Skeletal muscle tissue (tissue), 4 donors: ENCODE measurements around the gene ABLIM2. TPM values are rescaled to one million over a fixed set of nuclear protein-coding genes. Genes with fewer than 3 reads are reported as not detected.

Source experiments
- H3K27ac ChIP-seq: one replicate; pipeline ENCODE4 v1.7.0; 2013; ENCODE audit warnings: mild to moderate bottlenecking, low read depth, low read length, inconsistent platforms
- H3K27me3 ChIP-seq, 3 donors: one replicate each; pipeline ENCODE4 v1.7.0; 2013; ENCODE audit warnings: low read length in 3 of 3; ENCODE audit not compliant: control insufficient read depth in 3 of 3, insufficient read depth in 3 of 3
- H3K36me3 ChIP-seq, 3 donors: one replicate each; pipeline ENCODE4 v1.7.0; 2013; ENCODE audit warnings: low read length in 3 of 3; ENCODE audit not compliant: control insufficient read depth in 3 of 3, insufficient read depth in 3 of 3
- H3K4me1 ChIP-seq, 3 donors: one replicate each; pipeline ENCODE4 v1.7.0; 2013; ENCODE audit warnings: low read length in 3 of 3, mild to moderate bottlenecking in 3 of 3; ENCODE audit not compliant: control insufficient read depth in 3 of 3, insufficient read depth in 3 of 3
- H3K4me3 ChIP-seq, 3 donors: one replicate each; pipeline ENCODE4 v1.7.0; 2013; ENCODE audit warnings: low read length in 3 of 3
- H3K9ac ChIP-seq, 3 donors: one replicate each; pipeline ENCODE4 v1.7.0; 2013; ENCODE audit warnings: low read length in 3 of 3, mild to moderate bottlenecking in 3 of 3, moderate library complexity in 2 of 3, low read depth in 1 of 3
- H3K9me3 ChIP-seq, 3 donors: one replicate each; pipeline ENCODE4 v1.7.0; 2013; ENCODE audit warnings: low read length in 3 of 3; ENCODE audit not compliant: control insufficient read depth in 3 of 3
- total RNA-seq: library from RNA; depleted of rRNA; stranded (reverse); fragments of >200 nt; gene quantifications from one replicate; pipeline ENCODE4 v1.2.3, GENCODE V29; 2014
- donor health status: Osteomylitis.

Gene ABLIM2
- total RNA-seq, 1 donor from 2014 or later, result 7.3 TPM

- Histone ChIP-seq H3K4me1 (peaks cover 0 to 4% (median 3%) of the 10 kb centered on the region in 3 donors), H3K36me3 (peaks cover 22 to 53% (median 52%) of the 10 kb centered on the region in 3 donors), H3K4me3 (no peak overlapping the region), H3K9ac (no peak overlapping the region), H3K27ac (no peak overlapping the region), H3K27me3 (no peaks in the 10 kb centered on the region), H3K9me3 (no peaks in the 10 kb centered on the region)
Observed at GRCh38 chr4:8019396-8020365, 138.9 kb downstream of the ABLIM2 start.

GRCh38 chr4:8016527-8016926 lies 142.1 kb downstream of the ABLIM2 start:
- Histone ChIP-seq H3K9ac (peak overlapping the region in 1 of 3 donors; percentile 40), H3K27me3 (no peaks in the 10 kb centered on the region), H3K4me3 (no peak overlapping the region), H3K27ac (no peak overlapping the region), H3K9me3 (no peaks in the 10 kb centered on the region), H3K36me3 (peaks cover 24 to 45% (median 40%) of the 10 kb centered on the region in 3 donors), H3K4me1 (peaks cover 0 to 4% (median 3%) of the 10 kb centered on the region in 3 donors)

- no peak overlapping the region for H3K4me3 ChIP-seq
Observed at GRCh38 chr4:8015512-8015911, 143.1 kb downstream of the ABLIM2 start.

GRCh38 chr4:8013976-8014726 lies 144.5 kb downstream of the ABLIM2 start:
- Histone ChIP-seq H3K36me3 (peaks cover 28 to 32% (median 28%) of the 10 kb centered on the region in 3 donors), H3K4me1 (peaks cover 0 to 4% (median 3%) of the 10 kb centered on the region in 3 donors), H3K9me3 (no peaks in the 10 kb centered on the region), H3K4me3 (no peak overlapping the region), H3K9ac (no peak overlapping the region), H3K27me3 (no peaks in the 10 kb centered on the region), H3K27ac (no peak overlapping the region)

More at GRCh38 chr4:8015512-8015911, 143.1 kb downstream of the ABLIM2 start:
- Histone ChIP-seq H3K36me3 (peaks cover 24 to 42% (median 37%) of the 10 kb centered on the region in 3 donors), H3K4me1 (peaks cover 0 to 4% (median 3%) of the 10 kb centered on the region in 3 donors), H3K9ac (no peak overlapping the region), H3K9me3 (no peaks in the 10 kb centered on the region), H3K27me3 (no peaks in the 10 kb centered on the region), H3K27ac (no peak overlapping the region)

- no peak overlapping the region for H3K4me3 ChIP-seq
- H3K27ac ChIP-seq, result no peak overlapping the region
- no peaks in the 10 kb centered on the region for H3K9me3 ChIP-seq
- no peak overlapping the region for H3K9ac ChIP-seq
- peaks cover 35 to 38% (median 36%) of the 10 kb centered on the region in 3 donors for H3K36me3 ChIP-seq
- H3K4me1 ChIP-seq, result peaks cover 0 to 4% (median 3%) of the 10 kb centered on the region in 3 donors
- H3K27me3 ChIP-seq, result no peaks in the 10 kb centered on the region
Observed at GRCh38 chr4:8012517-8012916, 146.1 kb downstream of the ABLIM2 start.

GRCh38 chr4:8010618-8011017 lies 148.0 kb downstream of the ABLIM2 start:
- peaks cover 0 to 13% (median 0%) of the 10 kb centered on the region in 3 donors for H3K4me1 ChIP-seq
- no peaks in the 10 kb centered on the region for H3K9me3 ChIP-seq
- H3K27me3 ChIP-seq, result no peaks in the 10 kb centered on the region
- H3K9ac ChIP-seq, result no peak overlapping the region
- H3K36me3 ChIP-seq, result peaks cover 43 to 46% (median 44%) of the 10 kb centered on the region in 3 donors
- no peak overlapping the region for H3K27ac ChIP-seq
- H3K4me3 ChIP-seq, result no peak overlapping the region

GRCh38 chr4:8009710-8010511 lies 148.7 kb downstream of the ABLIM2 start:
- no peak overlapping the region for H3K9ac ChIP-seq
- H3K27me3 ChIP-seq, result no peaks in the 10 kb centered on the region
- H3K4me3 ChIP-seq, result no peak overlapping the region
- no peaks in the 10 kb centered on the region for H3K9me3 ChIP-seq
- H3K27ac ChIP-seq, result no peak overlapping the region
- H3K4me1 ChIP-seq, result peaks cover 0 to 13% (median 0%) of the 10 kb centered on the region in 3 donors
- peaks cover 47 to 53% (median 50%) of the 10 kb centered on the region in 3 donors for H3K36me3 ChIP-seq

GRCh38 chr4:8009097-8009496 lies 149.5 kb downstream of the ABLIM2 start:
- Histone ChIP-seq H3K27ac (no peak overlapping the region), H3K27me3 (no peaks in the 10 kb centered on the region), H3K36me3 (peaks cover 52 to 58% (median 53%) of the 10 kb centered on the region in 3 donors), H3K4me1 (peaks cover 0 to 13% (median 0%) of the 10 kb centered on the region in 3 donors), H3K9me3 (no peaks in the 10 kb centered on the region), H3K4me3 (no peak overlapping the region), H3K9ac (no peak overlapping the region)

- no peaks in the 10 kb centered on the region for H3K27me3 ChIP-seq
- H3K9me3 ChIP-seq, result no peaks in the 10 kb centered on the region
- no peak overlapping the region for H3K4me3 ChIP-seq
- H3K36me3 ChIP-seq, result peaks cover 50 to 57% (median 52%) of the 10 kb centered on the region in 3 donors
- H3K4me1 ChIP-seq, result peaks cover 0 to 13% (median 0%) of the 10 kb centered on the region in 3 donors
- H3K27ac ChIP-seq, result no peak overlapping the region
- no peak overlapping the region for H3K9ac ChIP-seq
Observed at GRCh38 chr4:8008391-8008790, 150.2 kb downstream of the ABLIM2 start.
